BLaER1 treated with 17β-estradiol and CSF1 and Interleukin-3, amounts not matched to agents 10 nM and 100 nM (cell line): ENCODE results near the gene ADAMTS5.

Source experiments
- H3K27ac ChIP-seq, 11 experiments: shearing (Covaris generic); formaldehyde crosslinking; 2 replicates each; pipeline ENCODE4 v1.8.1; 2022
- H3K27me3 ChIP-seq, 11 experiments: shearing (Covaris generic); formaldehyde crosslinking; 2 replicates each; pipeline ENCODE4 v1.8.1; 2022
- H3K36me3 ChIP-seq, 11 experiments: shearing (Covaris generic); formaldehyde crosslinking; 2 replicates each; pipeline ENCODE4 v1.8.1; 2022
- H3K4me1 ChIP-seq, 10 experiments: shearing (Covaris generic); formaldehyde crosslinking; 2 replicates each; pipeline ENCODE4 v1.8.1; 2022
- H3K4me2 ChIP-seq, 11 experiments: shearing (Covaris generic); formaldehyde crosslinking; 2 replicates each; pipeline ENCODE4 v1.8.1; 2022
- H3K4me3 ChIP-seq, 10 experiments: shearing (Covaris generic); formaldehyde crosslinking; 2 replicates each; pipeline ENCODE4 v1.8.1; 2022
- H3K9ac ChIP-seq, 11 experiments: shearing (Covaris generic); formaldehyde crosslinking; 2 replicates each; pipeline ENCODE4 v1.8.1; 2022
- H3K9me3 ChIP-seq, 11 experiments: shearing (Covaris generic); formaldehyde crosslinking; replicated peaks in 1 of 11; 2 replicates each; pipeline ENCODE4 v1.8.1; 2022
- H4K20me1 ChIP-seq, 11 experiments: shearing (Covaris generic); formaldehyde crosslinking; 2 replicates each; pipeline ENCODE4 v1.8.1; 2022
- Cebpa-rat ChIP-seq, 11 experiments: shearing (Covaris generic); IDR thresholded peaks; 2 replicates each; pipeline ENCODE4 v1.8.1; 2022

Gene ADAMTS5

DNA sequence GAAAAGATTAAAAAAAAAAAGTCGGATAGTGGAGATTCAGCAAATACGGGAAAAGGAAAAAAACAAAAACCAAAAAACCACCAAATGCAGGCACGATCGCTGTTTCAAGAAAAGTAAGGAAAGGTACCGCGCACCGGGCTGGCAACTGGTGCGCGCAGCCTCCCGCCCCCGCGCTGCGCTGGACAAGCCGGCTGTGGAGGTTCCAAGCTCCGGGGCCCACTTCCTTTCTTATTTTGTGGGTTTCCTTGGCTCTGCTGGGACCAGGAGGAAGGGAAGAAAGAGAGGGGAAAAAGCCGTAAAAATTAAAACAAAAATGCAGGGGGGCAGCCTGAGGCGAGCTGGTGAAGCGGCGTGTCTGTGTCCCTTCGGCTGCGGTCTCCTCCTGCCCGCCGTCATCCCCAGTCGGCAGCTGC is 233 bp downstream of the ADAMTS5 start:
- Histone ChIP-seq H4K20me1 (no peaks in the 10 kb centered on the region), H3K36me3 (no peaks in the 10 kb centered on the region), H3K4me2 (peak overlapping the region in 1 of 11 experiments; percentile 15; a peak in 2 of 22 replicates), H3K27me3 (peaks cover 15 to 32% (median 26%) of the 10 kb centered on the region in 11 experiments), H3K4me3 (peak overlapping the region in 2 of 10 experiments; percentile 21 to 24; a peak in 1 of 20 replicates), H3K4me1 (peaks cover 0 to 4% (median under 1%) of the 10 kb centered on the region in 10 experiments; a peak in 9 of 20 replicates), H3K9ac (no peak overlapping the region), H3K9me3 (peaks cover 36 to 44% (median 40%) of the 10 kb centered on the region in 11 experiments), H3K27ac (no peak overlapping the region)
- TF ChIP-seq Cebpa-rat (IDR thresholded peaks at IDR 0.05): no peak

DNA sequence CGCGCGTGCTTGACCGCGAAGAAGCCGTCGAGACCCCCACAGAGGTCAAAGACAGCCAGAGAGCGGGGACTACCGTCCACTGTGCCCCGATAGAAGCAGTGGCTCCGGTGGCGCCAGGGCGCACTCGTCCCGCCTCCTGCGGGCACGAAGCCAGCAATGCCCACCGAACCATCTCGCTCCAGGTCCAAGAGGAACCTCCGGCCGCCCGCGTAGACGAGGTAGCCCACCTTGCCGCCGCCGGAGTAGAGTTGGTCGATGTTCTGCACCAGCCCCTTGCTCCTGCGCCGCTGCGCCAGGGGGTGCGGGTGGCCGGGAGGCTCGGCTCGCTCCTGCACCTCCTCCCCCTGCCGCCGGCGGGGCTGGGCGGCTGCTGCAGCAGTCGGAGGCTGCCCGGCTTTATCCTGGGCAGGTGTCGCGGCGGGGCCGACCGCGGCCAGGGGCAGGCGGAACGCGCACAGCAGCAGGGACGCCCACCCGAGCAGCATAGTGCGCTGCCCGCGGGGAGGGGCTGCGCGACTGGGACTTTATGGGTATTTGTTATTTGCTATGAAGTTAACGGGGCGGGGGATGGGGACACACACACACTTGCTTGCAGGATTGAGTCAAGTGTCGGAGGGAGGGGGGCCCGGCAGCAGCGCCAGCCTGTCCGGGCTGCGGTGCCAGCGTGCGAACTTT is 844 bp downstream of the ADAMTS5 start:
- peaks cover 15 to 32% (median 26%) of the 10 kb centered on the region in 11 experiments for H3K27me3 ChIP-seq
- no peak overlapping the region for H3K9ac ChIP-seq
- H3K4me2 ChIP-seq: no peak overlapping the region
- no peaks in the 10 kb centered on the region for H4K20me1 ChIP-seq
- H3K36me3 ChIP-seq: no peaks in the 10 kb centered on the region
- no peak overlapping the region for H3K27ac ChIP-seq
- H3K4me3 ChIP-seq: no peak overlapping the region
- H3K9me3 ChIP-seq: peaks cover 36 to 44% (median 40%) of the 10 kb centered on the region in 11 experiments
- no peaks in the 10 kb centered on the region for H3K4me1 ChIP-seq
- TF ChIP-seq Cebpa-rat (IDR thresholded peaks at IDR 0.05): no peak

DNA sequence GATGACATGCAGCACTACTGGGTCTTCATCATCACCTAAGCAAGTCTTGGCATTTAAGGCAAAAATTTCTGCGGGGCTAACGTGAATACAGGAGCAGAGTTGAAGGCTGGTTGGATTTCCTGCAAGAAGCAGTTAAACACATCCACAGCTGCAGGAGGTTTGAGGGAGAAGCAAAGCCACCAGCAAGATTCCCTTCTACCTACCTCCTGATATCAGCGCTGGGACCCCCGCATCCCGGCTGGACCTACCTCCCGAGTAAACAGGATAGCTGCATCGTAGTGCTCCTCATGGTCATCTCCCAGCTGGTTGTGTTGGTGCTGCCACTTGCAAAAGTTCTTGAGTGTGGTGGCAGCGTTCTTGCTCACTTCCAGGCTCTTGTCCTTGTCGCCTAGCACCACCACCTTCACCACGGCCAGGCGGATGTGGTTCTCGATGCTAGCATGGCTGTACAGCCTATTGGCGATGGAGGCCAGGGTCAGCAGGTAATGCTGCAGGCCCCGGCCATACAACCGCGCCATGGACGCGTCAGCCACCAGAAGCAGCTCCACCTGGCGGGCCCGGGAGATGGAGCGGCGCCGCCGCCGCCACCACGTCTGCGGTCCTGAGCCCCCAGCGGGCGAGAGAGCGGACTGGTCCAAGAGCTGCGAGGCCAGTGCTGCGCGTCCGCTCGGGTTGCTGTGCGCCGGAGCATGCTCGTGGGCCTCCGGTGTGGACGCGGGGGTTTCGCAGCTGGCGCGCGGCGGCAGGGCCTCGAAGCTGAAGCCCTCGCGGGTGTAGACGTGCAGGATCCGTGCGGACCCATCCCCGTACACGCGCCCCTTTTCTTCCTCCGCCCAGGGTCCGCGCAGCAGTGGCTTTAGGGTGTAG is 1.6 kb downstream of the ADAMTS5 start:
- no peak overlapping the region for H3K4me2 ChIP-seq
- H4K20me1 ChIP-seq: no peaks in the 10 kb centered on the region
- no peaks in the 10 kb centered on the region for H3K4me1 ChIP-seq
- no peak overlapping the region for H3K4me3 ChIP-seq
- peaks cover 15 to 32% (median 26%) of the 10 kb centered on the region in 11 experiments for H3K27me3 ChIP-seq
- H3K27ac ChIP-seq: no peak overlapping the region
- peaks cover 36 to 44% (median 40%) of the 10 kb centered on the region in 11 experiments for H3K9me3 ChIP-seq
- TF ChIP-seq Cebpa-rat (IDR thresholded peaks at IDR 0.05): no peak
- H3K36me3 ChIP-seq: no peaks in the 10 kb centered on the region
- H3K9ac ChIP-seq: no peak overlapping the region

DNA sequence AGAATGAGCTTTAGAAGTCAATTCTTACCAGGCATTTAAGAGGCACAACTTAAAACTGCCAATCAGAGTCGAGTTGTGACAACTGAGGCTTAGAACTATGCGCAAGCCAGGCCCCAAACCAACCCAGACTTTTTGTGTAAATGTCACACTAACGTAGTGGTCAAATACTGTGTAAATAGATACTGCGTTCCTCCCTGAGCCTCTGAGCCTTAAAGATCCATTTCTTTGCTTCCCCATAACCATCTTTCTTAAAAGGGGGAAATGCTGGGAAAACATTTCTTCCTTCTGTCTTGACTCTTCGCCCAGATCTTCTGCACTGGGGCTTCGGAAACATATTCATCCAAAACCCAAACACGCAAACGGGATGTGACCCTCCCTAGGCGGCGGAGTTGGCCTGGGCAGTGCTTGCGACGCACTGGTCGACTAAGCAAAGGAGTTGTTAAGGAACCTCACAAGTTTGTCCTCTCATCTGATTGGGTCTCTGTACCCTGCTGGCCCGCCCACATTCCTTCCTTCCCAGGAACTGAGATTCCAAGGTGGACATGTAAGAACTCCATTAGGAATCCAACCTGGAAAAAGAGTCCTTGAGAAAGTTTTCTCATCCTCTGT is 2.6 kb downstream of the ADAMTS5 start:
- H3K4me1 ChIP-seq: no peaks in the 10 kb centered on the region
- no peak overlapping the region for H3K4me3 ChIP-seq
- peaks cover 36 to 44% (median 40%) of the 10 kb centered on the region in 11 experiments for H3K9me3 ChIP-seq
- peaks cover 15 to 32% (median 26%) of the 10 kb centered on the region in 11 experiments for H3K27me3 ChIP-seq
- no peaks in the 10 kb centered on the region for H4K20me1 ChIP-seq
- no peak for TF ChIP-seq Cebpa-rat (IDR thresholded peaks at IDR 0.05)
- H3K36me3 ChIP-seq: no peaks in the 10 kb centered on the region
- H3K4me2 ChIP-seq: no peak overlapping the region
- H3K9ac ChIP-seq: no peak overlapping the region
- no peak overlapping the region for H3K27ac ChIP-seq

DNA sequence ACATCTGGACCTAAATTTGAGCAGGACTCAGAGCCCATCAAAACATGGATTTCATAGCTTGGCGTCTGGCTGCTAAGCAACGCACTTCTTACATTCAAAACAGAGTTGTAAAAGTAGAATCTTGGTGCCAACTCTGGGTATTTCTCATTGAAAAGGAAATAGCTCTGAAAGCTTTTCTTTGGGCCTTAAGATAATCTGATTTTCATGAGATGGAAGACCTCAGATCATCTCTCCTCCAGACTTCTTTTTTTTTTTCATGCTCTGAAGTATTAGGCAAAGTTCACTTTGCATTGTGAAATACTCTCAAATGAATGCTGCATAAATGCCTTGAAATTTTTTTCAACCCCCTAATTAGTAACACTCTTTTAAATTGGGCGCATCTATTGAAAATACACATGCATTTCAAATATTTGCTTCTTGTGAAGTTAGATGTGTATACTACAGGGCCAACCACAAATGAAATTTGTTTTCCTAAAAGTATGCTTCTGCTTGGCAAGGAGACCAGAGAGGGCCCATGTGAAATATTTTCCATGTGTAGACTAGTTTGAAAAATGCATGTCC is 4.2 kb downstream of the ADAMTS5 start:
- no peaks in the 10 kb centered on the region for H3K4me1 ChIP-seq
- TF ChIP-seq Cebpa-rat (IDR thresholded peaks at IDR 0.05): no peak
- no peak overlapping the region for H3K4me2 ChIP-seq
- no peak overlapping the region for H3K9ac ChIP-seq
- H3K9me3 ChIP-seq: peaks cover 26 to 34% (median 30%) of the 10 kb centered on the region in 11 experiments
- peaks cover 12 to 23% (median 19%) of the 10 kb centered on the region in 11 experiments for H3K27me3 ChIP-seq
- H3K27ac ChIP-seq: no peak overlapping the region
- H3K4me3 ChIP-seq: no peak overlapping the region
- H3K36me3 ChIP-seq: no peaks in the 10 kb centered on the region
- no peaks in the 10 kb centered on the region for H4K20me1 ChIP-seq

DNA sequence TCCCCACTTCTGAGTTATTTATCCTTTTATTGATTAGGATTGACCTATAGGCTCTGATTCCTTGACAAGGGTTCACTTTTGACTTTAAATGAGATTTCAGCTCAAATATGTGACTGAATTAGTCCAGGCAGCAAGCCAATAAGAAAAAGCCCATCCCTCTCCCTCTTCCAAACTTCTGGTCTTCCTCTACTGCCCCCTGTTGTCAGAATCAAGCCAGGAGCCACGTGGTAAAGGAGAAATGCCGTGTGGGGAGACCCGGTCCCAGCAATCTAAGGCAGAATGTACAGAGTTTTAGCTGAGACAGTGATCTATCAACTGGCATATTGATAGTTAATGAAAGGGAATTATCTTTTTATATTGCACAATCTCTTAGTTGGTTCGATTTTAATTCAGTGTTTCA is 5.2 kb downstream of the ADAMTS5 start:
- H3K9ac ChIP-seq: no peak overlapping the region
- peak in 1 of 11 experiments; percentile 44; a peak in 1 of 22 replicates for TF ChIP-seq Cebpa-rat (IDR thresholded peaks at IDR 0.05)
- H3K27me3 ChIP-seq: peaks cover 2 to 13% (median 8%) of the 10 kb centered on the region in 11 experiments; a peak in 21 of 22 replicates
- no peak overlapping the region for H3K4me2 ChIP-seq
- H3K4me3 ChIP-seq: no peak overlapping the region
- no peaks in the 10 kb centered on the region for H4K20me1 ChIP-seq
- H3K9me3 ChIP-seq: peaks cover 16 to 24% (median 20%) of the 10 kb centered on the region in 11 experiments
- H3K27ac ChIP-seq: no peak overlapping the region
- no peaks in the 10 kb centered on the region for H3K4me1 ChIP-seq
- H3K36me3 ChIP-seq: no peaks in the 10 kb centered on the region

DNA sequence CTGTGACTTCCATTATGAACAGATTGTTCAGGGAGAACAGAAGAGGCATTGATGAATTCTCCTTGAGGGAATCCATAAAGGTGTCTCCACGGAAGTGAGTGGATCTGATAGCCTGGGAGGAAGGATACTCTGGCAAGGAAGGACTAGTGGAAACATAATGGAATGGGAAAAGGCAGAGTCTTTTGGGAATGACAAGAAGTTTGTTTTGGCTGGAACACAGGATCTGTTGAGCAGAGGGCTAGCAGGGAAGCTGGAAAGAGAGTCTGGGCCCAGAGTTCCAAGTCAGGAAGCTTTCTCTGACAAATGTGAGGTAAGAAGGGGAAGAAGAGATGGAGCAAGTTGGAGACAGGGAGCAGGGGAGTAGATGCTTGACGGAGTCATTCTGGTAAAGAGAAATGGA is 8.1 kb downstream of the ADAMTS5 start:
- Histone ChIP-seq H3K9me3 (no peaks in the 10 kb centered on the region), H4K20me1 (no peaks in the 10 kb centered on the region), H3K27me3 (no peaks in the 10 kb centered on the region), H3K4me1 (no peaks in the 10 kb centered on the region), H3K4me3 (no peak overlapping the region), H3K4me2 (no peak overlapping the region), H3K9ac (no peak overlapping the region), H3K36me3 (no peaks in the 10 kb centered on the region), H3K27ac (no peak overlapping the region)
- TF ChIP-seq Cebpa-rat (IDR thresholded peaks at IDR 0.05): no peak

DNA sequence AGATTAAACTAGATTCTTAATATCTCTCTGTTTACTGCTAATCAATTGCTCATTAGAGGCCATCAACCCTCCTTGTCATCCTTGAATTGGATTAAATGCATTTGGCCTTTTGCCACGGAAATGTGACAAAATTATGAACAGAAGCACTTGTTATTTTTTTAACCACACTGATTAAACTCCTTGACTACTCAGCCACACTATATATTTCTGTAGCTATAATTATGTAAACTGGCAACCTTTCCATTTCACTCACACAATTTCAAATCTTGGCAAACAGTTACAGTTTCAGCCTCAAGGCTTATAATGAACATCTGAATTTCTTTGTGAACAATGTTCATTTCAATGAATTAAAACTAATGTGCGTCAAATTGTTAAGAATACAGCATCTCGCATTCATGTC is 10.1 kb downstream of the ADAMTS5 start:
- H3K4me2 ChIP-seq: no peak overlapping the region
- peaks cover 0 to 13% (median 3%) of the 10 kb centered on the region in 10 experiments; a peak in 10 of 20 replicates for H3K4me1 ChIP-seq
- no peaks in the 10 kb centered on the region for H3K27me3 ChIP-seq
- no peak overlapping the region for H3K9ac ChIP-seq
- no peak for TF ChIP-seq Cebpa-rat (IDR thresholded peaks at IDR 0.05)
- no peaks in the 10 kb centered on the region for H4K20me1 ChIP-seq
- no peak overlapping the region for H3K4me3 ChIP-seq
- no peaks in the 10 kb centered on the region for H3K9me3 ChIP-seq
- no peaks in the 10 kb centered on the region for H3K36me3 ChIP-seq
- no peak overlapping the region for H3K27ac ChIP-seq

DNA sequence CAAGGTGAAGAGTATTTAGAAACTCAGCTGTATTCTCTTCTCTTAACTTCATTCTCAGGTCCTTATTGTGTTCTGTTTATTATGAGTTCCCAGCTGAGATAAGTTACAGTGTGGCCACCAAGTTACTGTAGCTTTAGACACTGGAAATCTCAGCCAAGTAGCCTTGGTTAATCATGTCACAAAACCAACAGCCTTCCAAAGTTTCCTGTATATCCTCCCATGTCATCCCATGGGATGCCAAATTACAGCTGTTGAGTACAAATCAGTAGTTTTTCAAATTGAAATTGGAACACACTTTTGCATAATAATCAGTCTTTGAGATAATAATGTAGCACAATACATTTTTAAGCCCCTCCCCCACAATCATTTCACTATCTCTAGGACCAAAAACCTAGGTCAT is 10.7 kb downstream of the ADAMTS5 start:
- TF ChIP-seq Cebpa-rat (IDR thresholded peaks at IDR 0.05): no peak
- Histone ChIP-seq H3K9ac (no peak overlapping the region), H3K27me3 (no peaks in the 10 kb centered on the region), H3K27ac (no peak overlapping the region), H3K4me1 (peaks cover 0 to 19% (median 9%) of the 10 kb centered on the region in 10 experiments; a peak in 13 of 20 replicates), H3K4me3 (no peak overlapping the region), H3K9me3 (no peaks in the 10 kb centered on the region), H3K36me3 (no peaks in the 10 kb centered on the region), H3K4me2 (no peak overlapping the region), H4K20me1 (no peaks in the 10 kb centered on the region)
